Measurements from ENCODE around the gene WDR89.
"Not testable (repeated sequence)": the region's sequence is repeated elsewhere in the genome, so short reads cannot be mapped to it uniquely, and the experiment has no call there.

Gene WDR89
- total RNA-seq: 44.3 to 54.9 reads per million in 2 donors

- DNase-seq: peak; percentile 80
Observed at GRCh38 chr14:63641473-63642228, at the start of gene WDR89. WDR89 (minus strand) TSS chr14:63641871; CDS start chr14:63599942, 41,929 bp downstream.

DNA sequence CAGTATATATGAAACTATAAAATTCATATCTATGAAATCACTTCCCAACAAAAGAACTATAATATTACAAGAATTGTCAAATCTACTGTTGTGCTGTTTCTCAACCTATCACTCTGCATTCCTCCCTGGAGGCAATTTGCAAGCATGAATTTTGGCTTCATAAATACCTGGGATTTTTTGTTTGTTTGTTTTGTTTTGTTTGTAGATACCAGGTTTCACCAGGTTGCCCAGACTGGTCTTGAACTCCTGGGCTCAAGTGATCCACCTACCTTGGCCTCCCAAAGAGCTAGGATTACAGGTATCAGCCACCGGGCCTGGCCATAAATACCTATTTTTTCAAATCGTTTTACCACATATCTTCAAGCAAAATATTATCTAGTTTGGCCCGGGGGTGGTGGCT, 47.5 kb upstream of the WDR89 start:
- no peak for DNase-seq

- no peak for DNase-seq
Observed at GRCh38 chr14:63686926-63687325, 45.3 kb upstream of the WDR89 start.

- no peak for DNase-seq
Observed at GRCh38 chr14:63685401-63685800, 43.7 kb upstream of the WDR89 start.

DNA sequence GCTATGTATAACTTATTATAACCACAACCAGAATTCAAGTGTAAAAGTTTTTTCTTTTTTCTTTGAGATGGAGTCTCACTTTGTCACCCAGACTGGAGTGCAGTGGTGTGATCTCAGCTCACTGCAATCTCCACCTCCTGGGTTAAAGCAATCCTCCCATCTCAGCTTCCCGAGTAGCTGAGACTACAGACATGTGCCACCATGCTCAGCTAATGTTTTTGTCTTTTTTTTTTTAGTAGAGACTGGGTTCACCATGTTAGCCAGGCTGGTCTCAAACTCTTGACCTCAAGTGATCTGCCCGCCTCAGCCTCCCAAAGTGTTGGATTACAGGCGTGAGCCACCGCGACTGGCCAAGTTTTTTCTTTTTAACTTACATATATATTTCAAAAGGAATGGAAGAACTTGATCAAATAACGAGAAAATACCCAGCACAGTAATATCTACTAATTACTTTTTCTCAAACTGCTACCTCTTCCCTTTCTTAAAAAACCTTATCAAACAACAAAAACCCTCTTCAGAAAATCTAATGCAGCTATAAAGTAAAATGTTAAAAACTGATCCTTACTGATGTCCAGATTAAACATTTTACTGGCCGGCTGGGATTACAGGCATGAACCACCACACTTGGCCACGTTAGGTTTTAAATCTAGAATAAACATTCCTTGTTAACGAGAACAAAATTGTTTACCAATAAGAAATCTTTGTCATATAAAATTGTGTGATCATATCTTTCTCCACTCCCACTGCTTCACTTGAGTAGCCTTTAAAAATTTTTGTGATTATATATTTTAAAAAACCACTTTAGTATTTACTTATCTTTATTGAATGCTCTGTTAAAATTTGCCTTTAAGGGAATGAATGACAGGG, 41.3 kb upstream of the WDR89 start:
- no peak for DNase-seq

DNA sequence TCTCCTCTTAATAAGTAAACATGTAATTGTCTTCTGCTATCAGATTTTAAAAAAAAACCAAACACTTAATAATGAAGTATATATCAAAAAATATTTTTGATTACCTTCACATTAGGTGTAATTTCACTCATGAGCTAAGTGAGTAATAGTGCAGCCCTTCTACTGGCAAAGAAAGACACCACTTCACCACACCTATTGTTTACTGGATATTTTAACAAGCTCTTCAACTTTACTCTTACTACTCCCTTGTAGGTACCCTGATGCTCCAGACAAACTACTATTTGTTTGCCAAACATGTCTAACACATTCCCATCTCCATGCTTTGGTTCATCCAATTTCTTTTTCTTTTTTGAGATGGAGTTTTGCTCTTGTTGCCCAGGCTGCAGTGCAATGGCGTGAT, 36.9 kb upstream of the WDR89 start:
- DNase-seq: no peak

DNA sequence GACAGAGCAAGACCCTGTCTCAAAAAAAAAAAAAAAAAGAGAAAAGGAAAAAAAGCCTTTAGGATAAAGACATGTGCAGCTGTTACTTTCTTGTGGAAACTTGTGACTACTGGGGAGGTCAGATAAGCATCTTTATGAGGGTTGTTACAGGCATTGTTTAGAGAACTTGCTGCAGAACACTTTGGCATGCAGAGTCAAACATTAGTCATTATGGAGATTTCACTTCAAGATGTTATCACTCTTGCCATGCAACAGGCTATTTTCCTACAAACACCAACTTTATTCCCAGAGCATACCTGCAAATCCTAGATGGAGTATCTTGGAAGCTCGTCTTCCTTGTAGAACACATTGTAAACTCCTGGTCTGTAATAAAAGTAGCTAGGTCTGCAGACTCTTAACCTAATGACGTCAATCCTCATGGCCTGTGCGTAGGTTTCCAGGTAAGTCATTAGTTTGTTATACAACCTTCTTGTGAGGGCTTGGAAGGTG, 36.3 kb upstream of the WDR89 start:
- no peak for DNase-seq

- no peak for DNase-seq
Observed at GRCh38 chr14:63676615-63677014, 34.9 kb upstream of the WDR89 start.

DNA sequence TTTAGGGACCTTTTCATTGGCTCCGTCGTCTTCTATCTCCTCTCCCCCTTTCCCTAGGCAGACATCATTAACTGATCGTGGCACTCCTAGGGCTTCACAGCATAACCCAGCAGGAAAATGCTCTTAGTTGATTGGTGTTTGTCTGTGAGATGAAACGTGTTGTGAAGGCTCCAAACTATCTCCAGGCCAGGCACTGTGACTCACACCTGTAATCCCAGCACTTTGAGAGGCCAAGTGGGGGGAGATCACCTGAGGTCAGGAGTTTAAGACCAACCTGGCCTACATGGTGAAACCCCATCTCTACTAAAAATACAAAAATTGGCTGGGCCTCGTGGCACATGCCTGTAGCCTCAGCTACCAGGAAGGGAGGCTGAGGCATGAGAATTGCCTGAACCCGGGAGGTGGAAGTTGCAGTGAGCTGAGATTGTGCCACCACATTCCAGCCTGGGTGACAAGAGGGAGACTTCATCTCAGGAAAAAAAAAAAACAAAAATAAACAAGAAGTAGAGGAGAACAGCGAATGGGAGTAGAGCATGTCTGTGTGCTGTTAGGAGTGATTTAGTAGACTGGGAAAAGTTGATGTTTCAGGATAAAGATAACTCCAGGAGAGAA, 32.3 kb upstream of the WDR89 start:
- DNase-seq: no peak

GRCh38 chr14:63673255-63673654, 31.6 kb upstream of the WDR89 start:
- no peak for DNase-seq

GRCh38 chr14:63672417-63673180, 30.9 kb upstream of the WDR89 start:
- DNase-seq: no peak

DNA sequence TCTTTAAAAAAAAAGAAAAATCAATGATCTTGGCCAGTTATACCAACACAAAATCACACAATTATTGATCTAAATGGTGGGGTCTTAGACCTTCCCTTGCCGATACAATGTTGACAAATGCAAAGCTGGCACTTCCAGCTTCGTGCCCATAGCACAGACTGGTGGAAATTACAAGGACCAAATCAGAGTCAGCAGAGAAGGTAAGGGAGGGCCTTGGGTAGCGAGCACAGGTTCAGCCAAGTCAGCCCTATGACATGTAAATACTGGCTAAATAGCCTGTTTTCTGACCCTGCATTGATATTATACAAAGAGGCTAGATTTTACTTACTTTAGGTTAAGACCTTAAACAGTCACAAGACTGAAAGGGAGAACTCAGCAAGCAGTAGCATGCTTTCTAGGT, 30.3 kb upstream of the WDR89 start:
- DNase-seq: no peak

DNA sequence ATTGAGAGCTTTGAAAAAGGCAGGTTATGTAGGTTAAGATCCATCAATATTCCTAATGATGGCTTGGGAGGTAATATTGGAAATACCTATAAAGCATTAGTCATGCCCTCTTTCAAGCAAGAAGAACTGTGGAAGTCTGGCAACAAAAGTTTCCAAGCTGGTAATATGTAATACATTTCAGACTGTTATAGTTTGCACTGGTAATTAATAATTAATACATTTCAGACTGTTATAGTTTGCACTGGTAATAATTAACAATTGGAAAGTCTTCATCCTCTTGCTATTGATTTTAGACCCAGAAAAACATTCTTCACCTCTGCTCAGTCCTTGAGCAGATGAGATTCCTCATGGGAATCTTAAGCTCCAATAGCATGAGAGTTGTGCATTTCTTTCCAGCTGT, 29.0 kb upstream of the WDR89 start:
- DNase-seq: no peak

DNA sequence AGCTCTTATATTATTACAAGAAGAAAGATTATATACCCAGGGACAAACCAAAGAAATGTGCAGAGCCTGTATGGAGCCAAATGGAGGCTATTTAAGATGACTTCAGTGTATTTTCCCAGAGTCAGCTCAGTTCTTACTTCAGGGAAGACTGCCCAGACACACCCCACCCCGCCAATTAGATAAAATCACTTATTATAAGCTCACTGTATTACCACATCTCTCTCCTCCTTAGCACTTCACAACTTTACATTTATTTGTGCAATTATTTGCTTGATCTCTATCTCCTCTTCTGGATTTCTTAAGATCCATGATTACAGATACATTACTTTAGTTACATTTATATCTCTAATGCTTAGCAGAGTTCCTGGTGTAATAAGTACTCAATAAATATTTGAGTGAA, 24.7 kb upstream of the WDR89 start:
- no peak for DNase-seq

DNA sequence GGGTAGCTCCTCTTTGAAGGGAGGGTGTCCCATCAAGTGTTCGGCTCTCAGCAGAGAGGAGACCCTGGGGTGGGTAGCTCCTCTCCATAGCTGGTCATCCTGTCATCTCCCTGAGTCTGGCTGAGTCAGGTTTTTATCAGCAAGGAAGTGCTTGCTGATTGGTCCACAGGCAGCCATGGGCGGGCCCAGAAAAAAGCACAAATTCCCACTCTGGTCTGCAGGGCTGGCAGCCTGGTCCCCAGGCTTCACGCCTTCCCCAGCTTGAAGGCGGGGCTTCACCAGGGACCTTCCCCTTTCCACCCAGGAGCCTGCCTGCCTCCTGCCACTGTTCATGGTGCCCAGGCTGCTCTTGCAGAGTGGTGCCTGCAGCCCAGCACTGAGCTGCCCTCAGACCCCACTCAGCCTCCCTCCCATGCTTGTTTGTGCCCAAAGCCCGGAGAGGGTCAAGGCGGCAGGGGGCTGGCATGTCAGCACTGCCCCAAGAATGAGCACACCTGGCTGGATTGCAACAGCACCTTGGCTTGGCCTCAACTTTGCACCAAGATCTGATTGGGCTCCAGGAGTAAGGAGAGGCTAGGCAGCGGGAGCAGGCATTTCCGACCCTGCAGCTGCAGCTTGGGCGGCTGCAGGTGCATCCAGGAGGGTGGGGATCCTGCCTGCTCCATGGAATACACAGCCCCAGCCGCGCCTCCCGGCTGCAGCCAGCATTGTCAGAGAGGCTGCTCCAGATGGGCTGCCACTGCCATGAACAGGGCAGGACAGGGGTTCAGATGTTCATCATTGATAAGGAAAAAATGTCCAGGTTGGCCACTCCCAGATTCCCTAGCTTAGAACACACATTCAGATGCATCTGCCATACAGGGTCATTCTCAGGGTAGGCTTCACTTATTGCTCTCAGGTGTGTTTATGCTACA, 22.0 kb upstream of the WDR89 start:
- DNase-seq: no peak

DNA sequence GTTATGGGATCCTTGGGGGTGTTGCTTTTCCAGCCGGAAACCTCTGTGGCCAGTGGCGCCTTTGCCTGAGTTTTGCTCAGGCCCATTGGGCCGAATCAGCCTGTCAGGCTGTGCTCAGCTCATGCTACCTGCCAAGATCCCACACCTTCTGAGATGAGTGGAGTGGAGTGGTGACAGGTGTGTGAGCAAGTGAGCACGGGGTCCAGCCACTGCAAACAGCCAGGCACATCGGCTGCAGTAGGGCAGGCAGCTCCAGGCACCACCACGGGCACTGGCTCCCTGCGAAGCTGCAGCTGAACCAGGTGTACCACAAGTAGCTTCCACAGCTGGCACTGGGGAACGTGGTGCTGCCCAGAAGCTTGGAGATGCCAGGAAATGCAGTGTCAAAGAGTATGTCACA, 21.1 kb upstream of the WDR89 start:
- DNase-seq: no peak

- DNase-seq: not testable (repeated sequence)
Observed at GRCh38 chr14:63661881-63662280, 20.2 kb upstream of the WDR89 start.

DNA sequence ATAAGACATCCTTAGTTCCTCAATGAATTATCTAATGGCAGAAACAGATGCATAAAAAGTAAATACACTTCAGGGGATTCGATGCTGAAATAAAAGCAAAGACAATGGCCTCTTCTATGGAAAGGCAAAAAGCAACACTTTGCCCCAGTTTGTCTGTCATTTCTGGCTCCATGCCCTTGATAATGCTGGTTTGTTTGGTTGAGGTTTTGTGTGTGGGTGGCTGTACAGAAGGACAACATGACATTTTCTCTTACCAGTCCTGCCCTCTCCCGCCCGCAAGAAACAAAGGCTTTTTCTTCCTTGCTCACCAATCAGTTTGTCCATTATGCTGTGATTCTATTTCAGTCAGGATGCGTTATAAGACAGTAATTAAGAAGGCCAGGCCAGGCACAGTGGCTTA, 18.1 kb upstream of the WDR89 start:
- DNase-seq: no peak

DNA sequence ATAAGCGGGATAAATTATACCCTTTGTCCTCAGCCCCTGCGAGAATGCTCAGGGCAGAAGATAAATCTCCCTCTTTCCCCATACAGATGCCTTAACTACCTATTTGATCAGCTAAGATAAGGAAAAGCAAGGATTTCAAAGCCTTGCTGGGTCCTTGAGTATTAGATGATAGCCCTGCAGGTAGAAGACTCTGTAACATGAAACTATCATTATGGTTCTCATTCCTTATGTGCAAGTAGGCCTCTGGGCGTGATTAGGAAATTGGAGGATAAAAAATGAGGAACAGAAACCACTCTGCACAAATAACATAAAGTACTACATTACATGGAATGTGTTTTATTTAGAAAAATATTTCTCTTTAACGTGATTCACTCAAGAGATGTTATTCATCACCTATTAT, 14.5 kb upstream of the WDR89 start:
- no peak for DNase-seq

DNA sequence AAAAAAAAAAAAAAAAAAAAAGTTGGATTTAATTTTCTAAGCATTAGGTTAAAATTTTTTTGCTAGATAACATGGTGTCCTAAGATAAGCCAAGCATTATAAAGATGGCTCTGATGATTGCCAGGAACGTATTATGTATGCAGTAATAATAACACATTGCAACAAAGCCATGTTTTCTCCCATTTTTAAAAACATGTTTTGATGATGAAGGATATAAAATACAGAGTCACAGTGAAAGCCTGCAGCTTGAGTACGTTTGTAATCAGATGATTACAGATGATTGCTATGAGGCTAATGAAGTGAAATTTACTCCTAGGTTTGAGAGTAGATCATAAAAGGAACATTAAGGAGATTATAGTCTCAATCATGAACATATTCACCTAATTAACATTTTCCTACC, 13.3 kb upstream of the WDR89 start:
- DNase-seq: no peak

DNA sequence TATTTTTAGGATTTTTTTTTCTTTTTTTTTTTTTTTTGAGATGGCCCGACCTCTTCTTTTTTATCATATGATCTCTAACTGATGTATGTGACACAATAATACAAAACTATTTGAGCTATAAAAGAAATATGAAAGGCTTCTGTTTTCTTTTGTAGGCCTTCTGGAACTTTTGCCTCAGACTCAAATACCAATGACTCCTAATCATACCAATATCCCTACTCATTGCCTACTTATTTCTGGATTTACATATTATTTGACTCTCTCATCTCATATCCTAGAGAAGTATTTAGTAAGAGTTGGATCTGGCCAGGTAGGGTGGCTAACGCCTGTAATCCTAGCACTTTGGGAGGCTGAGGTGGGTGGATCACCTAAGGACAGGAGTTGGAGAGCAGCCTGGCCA, 12.7 kb upstream of the WDR89 start:
- no peak for DNase-seq

GRCh38 chr14:63652406-63652805, 10.7 kb upstream of the WDR89 start:
- DNase-seq: no peak

All from activated gamma-delta T cell (primary cell).